Adipose tissue (tissue), 3 donors: ENCODE data around the gene IL22RA2. TPM values are rescaled to one million over a fixed set of nuclear protein-coding genes. Genes with fewer than 3 reads are reported as not detected.

Experiments
- H3K27ac ChIP-seq: one replicate; pipeline ENCODE4 v1.5.1; 2013; ENCODE audit warnings: low read depth, low read length
- WGBS, 3 donors: extraction: QIAGEN DNeasy Blood & Tissue Kit; methylation state at CpG; one replicate each; pipeline ENCODE4 v1.1.7; 2013; 5-methylcytosine and 5-hydroxymethylcytosine counted together
- polyA plus RNA-seq, 3 donors: library from polyadenylated mRNA; stranded (reverse); fragments of 200-250 nt; gene quantifications; one replicate each; pipeline ENCODE4 v1.2.3, GENCODE V29; 2013
- donor health status: healthy with polysubstance abuse.
- donor health status: Bipolar disorder and iron deficiency.
- donor health status: healthy.

Gene IL22RA2
- polyA plus RNA-seq, 3 donors: not detected

GRCh38 chr6:137171824-137172733, 1.4 kb downstream of the IL22RA2 start:
- WGBS, 3 donors: 60 to 80% (median 68%) methylated on average over 13 of the region's 13 CpGs
- no peak overlapping the region for H3K27ac ChIP-seq

- WGBS, 3 donors: 79 to 92% (median 88%) methylated on average over 1 of the region's 1 CpG
- H3K27ac ChIP-seq: no peak overlapping the region
These were observed 2.4 kb downstream of the IL22RA2 start for GRCh38 chr6:137171053-137171374.

GRCh38 chr6:137170266-137171052, 3.0 kb downstream of the IL22RA2 start:
- no peak overlapping the region for H3K27ac ChIP-seq
- WGBS, 3 donors: 82 to 87% (median 86%) methylated on average over 13 of the region's 13 CpGs

- no peak overlapping the region for H3K27ac ChIP-seq
- 90 to 93% (median 91%) methylated on average over 4 of the region's 4 CpGs for WGBS, 3 donors
These were observed 5.6 kb downstream of the IL22RA2 start for GRCh38 chr6:137167702-137168377.

GRCh38 chr6:137166247-137167098, 7.0 kb downstream of the IL22RA2 start:
- H3K27ac ChIP-seq: no peak overlapping the region
- WGBS, 3 donors: 79 to 83% (median 83%) methylated on average over 8 of the region's 8 CpGs

GRCh38 chr6:137165375-137166246, 7.8 kb downstream of the IL22RA2 start:
- 75 to 78% (median 77%) methylated on average over 9 of the region's 9 CpGs for WGBS, 3 donors
- no peak overlapping the region for H3K27ac ChIP-seq

GRCh38 chr6:137163732-137164318, 9.6 kb downstream of the IL22RA2 start:
- 92 to 98% (median 95%) methylated on average over 12 of the region's 12 CpGs for WGBS, 3 donors
- H3K27ac ChIP-seq: no peak overlapping the region

GRCh38 chr6:137162692-137163306, 10.6 kb downstream of the IL22RA2 start:
- no peak overlapping the region for H3K27ac ChIP-seq
- WGBS, 3 donors: 71 to 84% (median 73%) methylated on average over 3 of the region's 3 CpGs

GRCh38 chr6:137161949-137162348, 11.5 kb downstream of the IL22RA2 start:
- H3K27ac ChIP-seq: no peak overlapping the region
- WGBS, 3 donors: 72 to 81% (median 78%) methylated on average over 5 of the region's 5 CpGs

- no peak overlapping the region for H3K27ac ChIP-seq
- WGBS, 3 donors: 57 to 63% (median 58%) methylated on average over 3 of the region's 3 CpGs
These were observed 12.7 kb downstream of the IL22RA2 start for GRCh38 chr6:137160763-137161162.

GRCh38 chr6:137159912-137160311, 13.5 kb downstream of the IL22RA2 start:
- no peak overlapping the region for H3K27ac ChIP-seq

- 46 to 65% (median 52%) methylated on average over 4 of the region's 4 CpGs for WGBS, 3 donors
- H3K27ac ChIP-seq: no peak overlapping the region
These were observed 15.8 kb downstream of the IL22RA2 start for GRCh38 chr6:137157601-137158000.

GRCh38 chr6:137156650-137157049, 16.8 kb downstream of the IL22RA2 start:
- H3K27ac ChIP-seq: no peak overlapping the region

GRCh38 chr6:137155830-137156229, 17.6 kb downstream of the IL22RA2 start:
- no peak overlapping the region for H3K27ac ChIP-seq
- WGBS, 3 donors: 50 to 88% (median 70%) methylated on average over 2 of the region's 2 CpGs

More at GRCh38 chr6:137156650-137157049, 16.8 kb downstream of the IL22RA2 start:
- 83 to 90% (median 85%) methylated on average over 1 of the region's 1 CpG for WGBS, 3 donors

GRCh38 chr6:137150072-137150471, 23.4 kb downstream of the IL22RA2 start:
- 61 to 79% (median 75%) methylated on average over 3 of the region's 3 CpGs for WGBS, 3 donors
- no peak overlapping the region for H3K27ac ChIP-seq

GRCh38 chr6:137149035-137149393, 24.4 kb downstream of the IL22RA2 start:
- no peak overlapping the region for H3K27ac ChIP-seq

More at GRCh38 chr6:137149035-137149393, 24.4 kb downstream of the IL22RA2 start:
- WGBS, 3 donors: 51 to 92% (median 73%) methylated on average over 1 of the region's 1 CpG
